Stimulated activated CD4-positive, alpha-beta T cell treated with anti-CD3 and anti-CD28 coated beads, Interleukin-4, amount 100 ng/mL, for 48 hours (primary cell): ENCODE data around the gene RANBP3L.
"Not testable (repeated sequence)": the region's sequence is repeated elsewhere in the genome, so short reads cannot be mapped to it uniquely, and the experiment has no call there.

Source experiments
- DNase-seq, 2 donors: peaks; one replicate each; pipeline ENCODE4 v3.0.0-alpha.2; 2020; ENCODE audit warnings: low read depth in 2 of 2

RANBP3L gene, protein sequence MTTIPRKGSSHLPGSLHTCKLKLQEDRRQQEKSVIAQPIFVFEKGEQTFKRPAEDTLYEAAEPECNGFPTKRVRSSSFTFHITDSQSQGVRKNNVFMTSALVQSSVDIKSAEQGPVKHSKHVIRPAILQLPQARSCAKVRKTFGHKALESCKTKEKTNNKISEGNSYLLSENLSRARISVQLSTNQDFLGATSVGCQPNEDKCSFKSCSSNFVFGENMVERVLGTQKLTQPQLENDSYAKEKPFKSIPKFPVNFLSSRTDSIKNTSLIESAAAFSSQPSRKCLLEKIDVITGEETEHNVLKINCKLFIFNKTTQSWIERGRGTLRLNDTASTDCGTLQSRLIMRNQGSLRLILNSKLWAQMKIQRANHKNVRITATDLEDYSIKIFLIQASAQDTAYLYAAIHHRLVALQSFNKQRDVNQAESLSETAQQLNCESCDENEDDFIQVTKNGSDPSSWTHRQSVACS

DNA sequence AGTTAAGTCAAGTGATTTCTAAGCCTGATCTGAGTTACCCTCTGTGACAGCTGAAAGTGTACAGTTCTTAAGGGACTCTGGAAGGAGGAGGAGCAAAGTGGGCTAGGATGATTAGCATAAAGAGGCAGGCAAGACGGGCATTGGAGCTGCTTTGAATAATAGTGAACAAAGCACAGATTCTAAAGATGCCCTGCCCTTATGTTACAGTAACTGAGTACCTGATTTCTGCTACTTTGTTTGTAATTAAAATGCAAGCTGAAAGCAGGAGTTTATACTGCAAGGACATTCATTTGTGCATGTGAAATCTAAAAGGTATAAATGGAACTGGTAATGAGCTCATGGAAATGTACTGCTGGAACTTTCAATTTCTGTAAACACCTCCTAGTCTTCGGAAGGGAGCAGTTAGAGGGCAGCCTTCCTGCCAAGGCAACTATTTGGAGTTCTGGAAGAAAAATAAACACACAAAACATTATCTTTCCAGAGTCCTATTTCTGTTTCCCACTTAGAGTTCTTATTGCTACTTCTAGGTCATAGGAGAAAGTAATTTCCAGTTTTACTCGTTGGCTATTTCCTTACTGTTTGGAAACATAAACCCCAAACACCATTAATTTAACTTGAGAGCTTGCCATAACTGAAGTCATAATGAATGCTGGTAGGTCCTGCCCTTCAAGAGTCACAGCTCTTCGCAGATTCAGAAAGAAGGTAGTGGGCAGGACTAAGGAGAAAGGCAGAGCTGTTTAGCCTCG lies at the start of gene RANBP3L:
RANBP3L (minus strand) TSS at position 45 of the 746 bp plus-strand sequence. CDS start 486 bp downstream, outside the sequence.
- DNase-seq, result no peak

DNA sequence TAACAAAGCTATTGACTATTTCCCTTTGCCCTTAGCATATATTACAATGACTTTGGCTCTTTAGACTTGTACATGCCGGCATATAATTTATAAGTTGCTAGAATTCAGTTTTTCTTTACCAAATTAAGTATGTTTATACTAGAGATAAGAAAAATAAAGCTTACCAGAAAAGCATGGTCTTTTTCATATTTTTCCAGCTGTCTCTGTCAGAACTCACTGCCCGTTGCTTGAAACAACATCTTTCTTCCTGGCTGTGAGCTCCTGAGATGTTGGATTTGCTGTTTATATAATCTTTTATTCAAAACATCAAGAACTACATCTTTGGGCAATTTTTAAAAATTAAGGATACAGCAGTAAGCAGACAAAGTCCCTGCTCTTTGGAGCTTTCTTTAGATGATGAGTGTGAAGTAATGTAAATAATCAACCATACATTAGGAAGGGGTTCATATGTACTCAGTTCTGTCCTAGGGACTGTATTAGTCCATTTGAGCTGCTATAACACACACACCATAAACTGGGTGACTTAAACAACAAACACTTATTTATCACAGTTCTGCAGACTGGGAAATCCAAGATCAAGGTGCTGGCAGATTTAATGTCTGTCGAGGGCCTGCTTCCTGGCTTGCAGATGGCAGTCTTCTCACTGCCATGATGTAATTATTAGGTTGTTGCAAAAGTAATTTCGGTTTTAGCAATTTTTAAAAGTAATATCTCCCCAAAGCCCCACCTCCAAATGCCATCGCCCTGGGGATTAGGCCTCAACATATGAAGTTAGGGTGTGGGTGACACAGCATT lies 45.4 kb upstream of the RANBP3L start:
- no peak for DNase-seq

DNA sequence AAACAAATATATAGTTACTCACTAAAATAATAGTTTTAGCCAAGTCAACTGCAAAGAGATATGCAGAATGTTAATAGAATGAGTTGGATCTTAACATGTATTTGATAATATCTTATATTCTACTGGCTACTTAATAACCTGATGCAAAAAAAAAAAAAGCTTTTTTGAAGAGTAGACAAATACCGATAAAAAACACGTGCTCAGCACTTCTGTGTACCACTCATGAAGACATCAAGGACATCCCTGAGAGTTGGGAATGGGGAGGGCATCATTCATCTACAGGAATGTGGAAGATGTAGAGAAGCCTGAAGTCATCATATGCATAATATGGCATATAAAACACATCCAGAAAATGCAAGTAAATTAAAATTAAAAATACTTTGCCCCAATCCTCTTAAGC lies 43.2 kb upstream of the RANBP3L start:
- no peak for DNase-seq

DNA sequence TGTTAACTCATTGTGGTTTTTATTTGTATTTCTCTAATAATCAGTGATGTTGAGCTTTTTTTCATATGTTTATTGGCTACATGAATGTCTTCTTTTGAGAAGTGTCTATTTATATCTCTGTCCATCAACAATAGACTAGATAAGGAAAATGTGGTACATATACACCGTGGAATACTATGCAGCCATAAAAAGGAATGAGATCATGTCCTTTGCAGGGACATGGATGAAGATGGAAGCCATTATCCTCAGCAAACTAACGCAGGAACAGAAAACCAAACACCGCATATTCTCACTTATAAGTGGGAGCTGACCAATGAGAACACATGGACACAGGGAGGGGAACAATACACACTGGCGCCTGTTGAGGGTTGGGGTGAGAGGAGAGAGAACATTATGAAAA lies 40.0 kb upstream of the RANBP3L start:
- DNase-seq, result not testable (repeated sequence)

DNA sequence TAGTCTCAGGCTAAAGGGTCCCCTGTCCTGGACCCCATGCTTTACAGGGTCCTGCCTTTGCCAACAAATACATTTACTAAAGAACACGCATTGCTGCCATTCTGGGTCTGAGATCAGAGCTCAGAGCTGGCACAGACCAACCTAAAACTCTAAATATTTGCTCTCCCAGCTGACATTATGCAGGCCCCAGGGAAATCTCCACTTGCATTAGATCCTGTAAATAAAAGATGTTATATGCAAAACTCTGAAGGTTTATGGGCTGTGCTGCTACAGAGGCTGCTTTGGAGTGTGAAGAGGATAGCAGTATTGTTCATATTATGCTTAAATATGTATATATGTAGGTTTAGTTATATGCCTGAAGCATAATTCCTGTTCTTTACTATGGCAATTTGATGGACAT lies 35.9 kb upstream of the RANBP3L start:
- no peak for DNase-seq

DNA sequence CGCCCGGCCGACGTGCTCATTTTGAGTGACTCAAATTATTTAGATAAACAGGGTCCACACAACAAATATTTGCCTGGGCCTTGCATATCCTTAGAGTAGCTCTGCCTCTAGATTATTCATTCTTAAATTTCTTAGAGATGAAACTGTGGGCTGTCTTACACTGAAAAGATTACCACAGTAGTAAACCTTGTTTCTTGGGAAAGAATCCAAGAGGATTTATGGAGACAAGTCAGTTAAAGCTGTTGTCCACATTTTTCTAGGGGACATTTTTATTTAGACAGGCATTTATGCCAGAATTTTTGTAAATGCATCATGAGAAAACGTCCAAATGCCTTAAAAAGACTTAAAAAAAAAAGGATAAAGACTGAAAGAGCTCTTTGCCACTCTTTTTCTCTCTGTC lies 32.6 kb upstream of the RANBP3L start:
- no peak for DNase-seq

DNA sequence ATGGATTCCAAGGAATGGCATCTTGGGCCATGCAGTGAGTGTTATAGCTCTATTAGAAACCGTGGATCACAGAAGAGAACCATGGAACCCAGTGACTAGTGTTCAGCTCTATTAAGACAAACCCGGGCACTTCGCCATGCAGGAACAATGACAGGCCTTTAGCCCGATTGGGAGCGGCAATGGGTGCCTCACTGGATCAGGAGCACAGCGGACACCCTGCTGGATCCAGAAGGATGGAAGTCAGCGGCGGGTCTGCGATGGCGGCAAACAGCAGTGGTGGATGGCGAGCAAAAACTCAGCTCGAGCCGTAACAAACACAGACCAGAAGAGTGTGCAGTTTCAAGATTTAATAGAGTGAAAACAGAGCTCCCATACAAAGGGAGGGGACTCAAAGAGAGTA lies 31.0 kb upstream of the RANBP3L start:
- DNase-seq, result not testable (repeated sequence)

DNA sequence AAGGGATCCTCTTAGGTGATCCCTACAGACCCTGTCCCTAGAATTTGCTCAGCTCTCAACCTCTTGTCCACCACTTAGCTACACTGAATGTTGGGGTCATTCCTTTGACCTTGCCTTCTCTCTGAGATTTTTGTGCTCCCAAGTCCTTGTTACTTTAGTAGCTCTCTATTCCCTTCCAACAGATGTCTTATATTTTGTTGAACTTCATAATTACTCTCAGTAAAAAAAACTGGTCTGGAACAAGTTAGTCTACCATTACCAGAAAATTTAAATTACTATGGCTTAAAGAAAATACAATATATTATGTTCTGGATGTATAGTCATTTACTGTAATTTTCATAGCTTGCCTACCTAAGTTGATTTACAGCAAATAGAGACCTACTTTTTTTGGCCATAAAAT lies 23.5 kb upstream of the RANBP3L start:
- no peak for DNase-seq

DNA sequence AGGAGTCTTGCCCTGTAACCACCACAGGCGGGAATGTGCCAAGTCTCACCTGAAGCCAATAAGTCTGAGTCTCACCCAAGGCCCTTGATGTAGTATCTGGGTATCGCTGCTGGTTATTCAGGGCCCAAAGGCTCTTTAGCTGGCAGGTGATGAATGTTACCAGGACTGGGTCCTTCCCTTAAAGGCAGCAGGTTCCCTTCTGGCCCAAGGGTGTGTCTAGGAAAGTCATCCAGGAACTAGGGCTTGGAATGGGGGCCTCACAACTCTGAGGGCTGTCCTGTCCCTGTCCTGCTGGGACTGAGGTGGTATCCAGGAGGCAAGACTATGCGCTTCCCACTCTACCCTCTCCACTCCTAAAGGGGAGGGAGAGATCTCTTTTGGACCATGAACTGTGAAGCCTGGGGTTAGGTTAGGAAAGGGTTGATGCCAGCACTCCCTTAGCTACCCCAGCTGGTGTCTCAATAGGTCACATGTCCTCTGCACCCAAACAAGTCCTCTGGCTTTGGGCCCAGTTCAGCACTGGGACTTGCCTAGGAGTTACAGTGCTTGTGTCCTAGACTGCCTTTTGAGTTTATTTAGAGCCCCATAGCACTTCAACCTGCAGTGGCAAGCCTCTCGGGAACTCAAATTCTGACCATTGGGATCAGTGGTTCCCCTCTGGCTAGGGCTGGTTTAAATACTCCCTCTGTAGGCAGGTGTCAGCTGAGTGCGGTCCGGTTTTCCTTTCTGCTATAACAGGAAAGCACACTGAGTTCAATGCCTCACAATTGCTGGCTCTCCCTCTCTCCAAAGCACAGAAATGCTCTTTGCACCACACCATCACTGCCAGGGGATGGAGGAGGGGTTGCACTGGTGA lies 22.5 kb upstream of the RANBP3L start:
- no peak for DNase-seq

DNA sequence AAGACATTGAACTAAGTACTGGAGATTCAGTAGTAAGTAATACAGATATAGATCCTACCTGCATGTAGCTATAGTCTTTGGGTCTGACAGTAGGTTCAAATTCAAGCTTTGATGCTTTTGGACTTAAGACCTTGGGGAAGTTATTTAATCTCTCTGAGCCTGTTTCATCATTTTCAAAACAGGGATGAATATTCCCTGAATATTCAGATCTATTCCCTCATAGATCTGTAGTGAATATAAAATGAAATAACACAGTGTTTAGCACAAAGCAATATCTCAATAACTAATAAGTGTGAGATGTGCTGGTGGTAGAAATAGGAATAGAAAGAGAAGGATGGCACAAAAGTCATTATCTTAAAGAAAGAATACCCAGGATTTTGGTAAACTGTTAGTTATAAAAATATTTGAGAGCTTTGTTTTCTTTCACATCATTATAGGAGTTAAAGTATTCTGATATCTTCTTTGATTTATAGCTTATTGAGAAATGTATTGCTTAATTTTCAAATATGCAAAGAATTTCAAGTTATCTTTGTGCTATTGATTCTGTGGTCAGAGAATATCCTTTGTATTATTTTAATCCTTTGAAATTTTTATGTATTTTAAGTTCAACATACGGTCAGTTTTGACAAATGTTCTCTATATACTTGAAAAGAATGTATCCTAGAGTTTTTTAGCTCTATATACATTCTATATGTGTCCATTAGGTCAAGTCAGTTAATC lies 11.4 kb upstream of the RANBP3L start:
- DNase-seq, result no peak

DNA sequence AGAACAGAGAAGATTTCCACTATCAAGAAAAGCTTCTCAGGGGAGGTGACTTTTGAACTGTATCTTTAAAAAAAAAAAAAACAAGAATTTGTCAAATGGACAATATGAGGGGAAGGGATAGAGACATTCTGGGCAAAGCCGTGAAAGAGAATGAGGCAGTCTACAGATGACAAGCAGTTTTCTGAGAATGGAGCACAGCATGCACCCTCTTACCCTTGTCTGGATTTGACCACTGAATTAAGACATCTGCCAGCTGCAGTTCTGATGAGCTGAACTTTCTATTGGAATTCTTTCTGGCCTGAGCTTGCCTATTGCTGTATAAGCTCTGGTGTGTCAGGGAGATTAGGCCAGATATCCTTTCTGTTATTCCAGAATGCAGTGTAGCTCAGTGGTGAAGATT lies 10.3 kb upstream of the RANBP3L start:
- no peak for DNase-seq

DNA sequence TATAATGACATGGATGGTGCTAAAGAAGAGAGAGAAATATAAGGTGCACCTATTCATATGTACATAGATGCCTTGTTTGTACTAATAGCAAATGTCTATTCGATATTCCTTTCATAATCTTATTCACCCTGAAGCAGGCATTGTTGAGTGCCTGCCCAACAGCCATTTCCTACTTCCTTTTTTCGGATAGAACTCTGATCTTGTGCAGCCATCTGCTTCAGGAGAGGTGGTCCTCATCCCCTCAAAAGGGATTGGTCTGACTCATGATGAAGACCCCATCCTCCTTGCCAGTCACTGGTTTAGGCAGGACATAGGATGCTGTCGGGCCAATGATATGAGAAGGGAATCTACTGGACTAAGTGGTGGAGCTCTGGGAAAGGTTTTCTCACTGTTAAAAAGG lies 8.4 kb upstream of the RANBP3L start:
- no peak for DNase-seq

DNA sequence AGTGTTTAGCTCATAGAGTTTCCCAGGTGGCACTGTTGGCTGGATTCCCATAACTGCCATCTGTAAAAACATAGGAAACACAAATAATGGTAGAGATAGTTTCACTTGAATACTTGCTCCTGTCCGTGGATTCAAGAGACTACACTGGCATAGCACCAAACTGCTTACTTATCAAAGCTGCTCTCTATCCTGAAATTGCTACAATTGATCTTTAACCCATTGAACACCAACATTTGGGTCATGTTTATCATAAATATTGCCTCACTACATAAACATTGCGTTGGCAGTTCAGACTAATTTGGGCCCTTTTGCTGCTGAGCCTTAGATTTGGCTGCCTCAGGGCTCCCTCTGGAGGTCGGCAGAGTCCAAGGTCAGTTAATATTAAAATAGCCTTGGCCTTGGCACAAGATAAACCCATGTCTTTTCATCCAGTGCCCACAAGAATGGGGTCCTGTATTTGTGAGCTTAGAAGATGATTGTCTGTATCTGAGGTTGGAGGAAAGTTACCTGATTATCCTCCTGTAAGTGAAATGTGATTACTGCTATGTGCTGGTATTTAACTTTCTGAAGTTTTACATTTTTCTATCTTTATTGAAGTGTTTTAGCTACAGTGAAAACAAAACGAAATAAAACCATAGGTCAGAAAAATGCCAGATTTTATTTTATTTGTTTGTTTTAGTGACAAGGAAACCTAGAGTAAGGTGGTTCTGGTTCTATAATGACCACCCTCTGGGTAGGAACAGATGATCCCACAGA lies 4.0 kb upstream of the RANBP3L start:
- DNase-seq, result peak in 1 of 2 donors; percentile 6

DNA sequence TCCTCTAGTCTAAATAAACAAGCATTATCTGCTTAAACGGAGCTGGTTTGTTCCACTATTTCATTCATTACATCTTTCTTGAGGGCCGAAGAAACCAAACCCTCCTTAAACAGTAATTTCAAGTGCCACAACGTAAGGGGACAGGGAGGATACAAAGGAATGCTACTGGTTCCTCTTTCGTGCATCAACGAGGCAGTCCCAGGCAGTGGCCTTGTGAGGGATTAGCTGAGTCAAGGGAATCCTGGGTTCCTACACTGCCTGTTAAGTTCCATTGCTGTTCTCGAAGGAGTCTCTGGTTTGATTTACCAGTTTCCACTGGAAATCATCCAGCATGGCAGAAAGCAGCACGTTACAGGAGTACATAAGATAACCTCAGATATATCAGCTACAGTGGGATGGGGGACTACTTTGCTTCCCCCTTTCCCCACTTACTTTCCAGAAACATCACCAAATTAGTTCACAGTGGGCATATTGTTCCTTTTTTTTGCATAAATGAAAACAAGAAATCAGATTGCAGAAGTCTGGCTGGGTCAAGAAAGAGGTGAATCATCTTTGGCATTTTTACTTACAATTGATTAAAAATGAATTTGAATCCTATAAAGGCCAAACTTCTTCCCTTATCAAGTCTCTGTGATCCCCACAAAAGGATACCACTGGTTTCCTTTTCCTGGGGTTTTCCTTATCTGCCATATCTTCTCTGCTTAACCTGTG lies 2.5 kb upstream of the RANBP3L start:
- no peak for DNase-seq

DNA sequence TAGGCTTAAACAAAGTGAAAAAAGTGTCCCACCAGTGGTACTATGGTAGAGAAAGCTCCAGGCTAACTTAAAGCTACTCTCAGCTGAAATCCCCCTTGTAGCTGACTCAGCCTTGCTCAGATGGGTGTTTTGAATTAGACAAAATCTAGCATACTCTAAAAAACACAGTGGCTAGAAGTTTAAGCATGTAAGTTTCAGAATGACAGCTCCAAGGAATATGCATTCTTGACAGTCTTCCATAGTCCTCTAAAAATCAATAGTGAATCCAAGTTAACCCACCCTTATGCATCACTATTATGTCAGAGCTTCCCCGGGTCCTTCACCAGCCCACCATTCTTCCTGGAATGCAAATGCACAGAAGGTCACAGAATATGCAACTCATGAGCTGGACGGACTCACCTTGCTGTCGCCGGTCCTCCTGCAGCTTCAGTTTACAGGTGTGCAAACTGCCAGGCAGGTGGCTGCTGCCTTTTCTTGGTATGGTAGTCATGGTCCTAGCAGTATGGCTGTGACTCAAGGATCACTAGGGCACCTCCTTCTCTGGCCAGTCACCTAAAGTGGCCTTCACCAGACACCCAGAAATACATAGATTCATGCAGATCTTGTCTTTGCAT lies 668 bp downstream of the RANBP3L start:
- DNase-seq, result no peak

DNA sequence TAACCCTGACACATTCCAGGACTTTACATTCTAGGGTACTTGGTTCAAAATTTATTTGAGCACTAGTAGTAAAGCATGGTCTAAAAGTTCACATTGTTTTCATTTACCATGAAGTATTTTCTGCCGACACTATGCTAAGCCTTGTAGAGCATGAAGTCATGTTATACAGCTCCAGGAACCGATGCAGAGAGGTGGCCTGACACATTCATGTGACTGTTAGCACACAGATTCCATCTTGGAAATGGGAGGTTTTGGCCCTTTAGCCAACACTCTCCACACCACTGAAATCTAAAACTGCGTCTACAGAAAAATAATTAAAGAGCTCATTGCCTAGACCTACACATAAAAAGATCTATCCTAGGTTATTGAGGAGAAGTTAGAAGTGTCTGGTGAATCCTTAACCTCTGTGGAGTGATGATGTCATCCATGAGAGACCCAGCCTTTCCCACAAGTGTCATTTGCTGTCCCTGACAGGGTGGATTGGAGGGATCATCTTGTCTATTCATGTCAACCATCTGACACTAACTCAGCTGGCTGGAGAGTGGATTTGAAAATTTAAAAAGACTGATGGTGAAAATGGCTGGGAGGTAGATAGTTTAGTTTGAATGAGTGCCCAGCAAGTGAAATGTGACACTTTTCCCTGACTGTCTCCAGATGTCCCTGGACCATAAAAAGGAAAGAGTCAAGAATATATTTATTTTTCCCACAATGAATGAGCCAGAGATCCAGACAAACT lies 1.3 kb downstream of the RANBP3L start:
- no peak for DNase-seq

DNA sequence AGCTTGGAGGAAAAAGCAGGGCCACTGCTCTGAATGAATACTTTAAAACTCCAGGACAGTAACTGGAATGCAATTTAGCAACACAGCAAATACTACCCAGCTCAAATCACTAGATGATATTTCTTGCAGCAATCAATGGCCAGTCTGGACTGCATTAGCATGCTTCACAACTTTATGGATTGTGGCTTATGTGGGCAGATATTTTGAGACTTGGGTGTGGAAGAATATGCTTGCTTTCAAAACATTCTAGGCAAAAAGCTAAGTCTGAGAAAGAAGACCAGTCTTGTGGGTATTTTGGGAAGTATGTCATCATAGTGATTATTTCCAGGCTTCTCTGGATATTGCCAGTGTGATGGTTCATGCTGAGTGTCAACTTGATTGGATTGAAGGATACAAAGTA lies 3.1 kb downstream of the RANBP3L start:
- DNase-seq, result no peak

DNA sequence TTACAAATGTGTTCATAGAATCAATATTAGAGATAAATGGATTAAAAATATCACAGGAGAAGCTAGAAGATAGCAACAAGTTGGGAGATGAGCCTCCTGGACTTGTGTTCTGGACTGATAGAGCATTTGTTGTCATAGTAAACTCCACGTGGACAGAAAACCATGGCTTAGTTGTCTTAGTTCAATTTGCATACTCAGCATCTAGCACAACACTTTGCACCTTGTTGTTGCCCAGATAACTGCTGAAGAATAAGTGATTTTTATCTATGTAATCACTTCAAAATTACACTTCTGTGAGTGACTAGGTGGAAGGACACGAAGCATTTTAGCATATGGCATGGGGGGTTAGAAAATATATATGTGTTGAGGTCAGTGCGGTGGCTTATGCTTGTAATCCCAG lies 4.0 kb downstream of the RANBP3L start:
- DNase-seq, result no peak
